HG02884 (cell line): ENCODE data around the gene COG5.
"Not testable (repeated sequence)": the region's sequence is repeated elsewhere in the genome, so short reads cannot be mapped to it uniquely, and the experiment has no call there.

Source experiments
- ATAC-seq: cut with Tn5 transposase; IDR thresholded peaks from one replicate; pipeline ENCODE4 v1.9.1; 2021; ENCODE audit warnings: mild to moderate bottlenecking, moderate library complexity; ENCODE audit not compliant: unreplicated experiment

The COG5 gene

DNA sequence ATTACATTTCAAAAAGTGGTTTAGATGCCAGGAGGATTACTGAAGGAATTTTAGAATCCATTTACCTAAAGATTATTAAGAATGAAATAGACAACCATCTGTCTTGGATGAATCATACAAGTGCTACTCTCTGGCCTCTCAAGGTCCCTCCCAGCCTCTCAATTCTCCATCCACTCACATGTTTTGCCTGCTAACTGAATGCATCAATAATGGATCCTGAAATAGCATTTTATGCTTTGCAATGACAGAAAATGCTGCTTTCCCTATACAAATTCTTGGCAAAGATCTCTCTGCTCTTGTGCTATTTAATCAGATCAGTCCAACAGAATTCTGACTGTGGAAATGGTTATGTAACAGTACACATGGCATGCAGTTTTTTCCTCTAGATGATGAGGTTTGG is 326.9 kb downstream of the COG5 start:
- ATAC-seq = no peak

GRCh38 chr7:107234436-107234835 is 329.3 kb downstream of the COG5 start:
- no peak for ATAC-seq

DNA sequence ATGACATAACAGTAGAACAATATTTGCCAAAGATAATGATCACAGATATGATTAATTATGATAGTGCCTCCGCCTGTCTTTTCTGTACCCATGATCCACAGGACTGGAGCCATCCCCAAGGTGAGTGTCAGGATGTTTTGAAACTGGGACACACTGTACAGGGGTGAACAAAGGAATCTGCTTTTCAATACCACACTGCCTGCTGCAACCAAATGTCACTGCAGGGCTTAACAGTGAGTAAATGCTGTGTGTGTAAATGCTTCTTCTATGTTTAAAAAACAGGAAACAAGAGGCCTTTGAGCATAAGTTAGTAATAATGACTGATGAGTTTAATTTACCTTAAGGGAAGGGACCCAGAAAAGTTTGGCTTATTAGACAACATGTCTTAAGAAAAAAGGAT is 329.7 kb downstream of the COG5 start:
- no peak for ATAC-seq

DNA sequence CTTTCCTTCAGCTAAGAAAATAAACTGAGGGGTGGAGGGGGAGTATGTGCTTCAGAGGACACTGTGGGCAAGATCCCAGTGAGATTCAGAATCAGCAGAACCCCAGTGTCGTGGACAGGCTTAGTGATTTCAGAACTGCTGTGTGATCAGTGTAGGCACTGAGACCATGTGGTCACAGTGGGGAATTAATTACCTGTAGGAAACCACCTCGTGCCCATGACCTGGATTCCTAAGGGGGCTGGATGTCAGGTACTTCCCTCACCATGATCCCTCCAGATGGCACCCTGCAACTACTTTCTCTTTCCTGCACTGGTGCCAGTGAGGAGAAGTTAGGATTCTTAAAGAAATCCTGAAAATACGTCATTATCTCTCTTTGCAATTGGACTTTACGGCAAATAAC is 330.5 kb downstream of the COG5 start:
- ATAC-seq = no peak

DNA sequence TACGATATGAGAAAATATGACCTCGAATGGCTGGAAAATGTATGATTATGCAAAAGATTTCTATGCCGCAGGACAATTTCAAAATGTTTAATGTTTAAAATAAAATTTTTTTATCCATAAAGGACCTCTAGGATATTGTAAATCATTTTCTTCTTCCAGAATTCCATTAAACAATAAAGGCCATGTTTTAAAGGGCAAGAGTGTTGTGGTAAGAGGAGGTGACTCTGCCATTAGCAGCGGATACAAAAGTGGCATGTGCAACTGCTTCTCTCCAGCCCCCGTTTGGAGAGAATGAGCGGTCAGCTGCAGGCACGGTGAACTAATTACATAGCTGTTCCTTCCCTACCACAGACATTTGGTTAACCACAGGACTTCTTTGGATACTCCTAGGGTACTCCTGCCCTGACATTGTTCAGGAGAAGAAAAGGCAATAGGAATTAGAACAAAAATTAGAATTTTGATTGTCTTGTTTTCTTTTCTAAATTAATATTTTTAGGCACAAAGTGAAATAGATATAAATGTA is 331.1 kb downstream of the COG5 start:
- no peak for ATAC-seq

GRCh38 chr7:107230334-107230733 is 333.4 kb downstream of the COG5 start:
- ATAC-seq = no peak

- no peak for ATAC-seq
Observed at GRCh38 chr7:107228291-107228690, 335.4 kb downstream of the COG5 start.

DNA sequence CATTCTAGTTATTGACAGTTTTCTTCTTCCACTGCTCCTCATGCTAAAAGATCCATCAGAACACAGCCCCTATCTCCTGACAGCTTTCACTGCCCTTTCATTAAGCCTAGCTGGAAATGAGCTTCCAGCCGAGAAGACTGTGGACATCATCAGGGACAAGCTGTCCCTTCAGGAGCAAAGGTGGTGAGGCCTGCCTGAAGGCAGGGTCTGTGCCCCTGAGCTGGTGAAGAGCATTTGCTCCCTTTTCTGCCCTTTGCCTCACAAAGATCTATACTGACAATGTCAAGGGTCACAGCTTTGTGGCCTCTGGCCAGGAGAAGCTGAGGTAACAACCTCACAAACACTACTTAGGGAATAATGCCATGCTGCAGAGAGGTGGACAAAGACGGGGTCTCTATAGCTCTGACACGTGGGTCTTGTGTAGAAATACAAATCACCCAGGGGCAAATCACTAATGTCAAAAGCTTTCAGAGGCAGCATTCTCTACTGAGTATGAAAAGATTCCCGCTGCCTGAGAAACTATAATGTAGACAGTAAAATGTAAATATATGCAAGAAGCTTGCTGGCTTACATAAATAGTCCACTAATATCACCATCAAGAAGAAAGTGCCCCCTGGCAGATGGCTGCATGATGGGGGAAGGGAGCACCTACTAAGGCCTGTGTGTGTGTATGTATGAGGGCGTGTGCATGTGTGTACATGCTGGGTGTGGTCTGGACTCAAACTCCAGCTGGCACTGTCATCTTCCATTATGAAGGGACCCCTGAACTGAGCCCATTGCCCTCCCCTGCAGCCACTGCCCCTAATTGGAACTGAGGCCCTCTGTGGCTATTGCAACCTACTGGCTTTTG is 339.1 kb downstream of the COG5 start:
- no peak for ATAC-seq

DNA sequence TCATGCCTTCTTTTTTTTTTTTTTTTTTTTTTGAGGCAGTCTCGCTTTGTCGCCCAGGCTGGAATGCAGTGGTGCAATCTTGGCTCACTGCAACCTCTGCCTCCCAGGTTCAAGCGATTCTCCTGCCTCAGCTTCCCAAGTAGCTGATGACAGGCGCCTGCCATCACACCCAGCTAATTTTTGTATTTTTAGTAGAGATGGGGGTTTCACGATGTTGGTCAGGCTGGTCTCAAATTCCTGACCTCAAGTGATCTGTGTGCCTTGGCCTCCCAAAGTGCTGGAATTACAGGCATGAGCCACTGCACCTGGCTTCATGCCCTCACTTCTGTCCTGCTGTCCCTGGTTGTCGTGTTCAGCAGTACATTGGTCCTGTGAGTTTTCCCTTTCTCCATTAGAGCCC is 342.9 kb downstream of the COG5 start:
- not testable (repeated sequence) for ATAC-seq

DNA sequence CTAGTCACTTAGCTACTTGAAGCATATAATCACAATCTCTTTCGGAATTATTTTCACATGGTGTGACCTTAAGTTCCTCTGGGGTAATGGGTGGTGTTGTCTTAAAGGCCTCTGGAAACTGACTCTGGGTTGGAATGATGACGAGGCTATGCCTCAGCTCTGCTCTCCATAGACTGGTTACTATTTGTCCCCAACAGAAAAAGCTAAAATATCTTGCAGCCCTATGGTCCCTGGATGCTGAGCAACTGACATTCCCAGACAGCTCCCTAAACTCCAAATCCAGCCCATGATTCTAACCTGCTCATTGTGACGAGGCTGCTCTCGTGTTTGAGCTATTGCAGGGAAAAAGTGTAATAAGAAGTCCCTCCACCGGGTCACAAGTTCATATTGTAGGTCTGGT is 343.4 kb downstream of the COG5 start:
- ATAC-seq = no peak

DNA sequence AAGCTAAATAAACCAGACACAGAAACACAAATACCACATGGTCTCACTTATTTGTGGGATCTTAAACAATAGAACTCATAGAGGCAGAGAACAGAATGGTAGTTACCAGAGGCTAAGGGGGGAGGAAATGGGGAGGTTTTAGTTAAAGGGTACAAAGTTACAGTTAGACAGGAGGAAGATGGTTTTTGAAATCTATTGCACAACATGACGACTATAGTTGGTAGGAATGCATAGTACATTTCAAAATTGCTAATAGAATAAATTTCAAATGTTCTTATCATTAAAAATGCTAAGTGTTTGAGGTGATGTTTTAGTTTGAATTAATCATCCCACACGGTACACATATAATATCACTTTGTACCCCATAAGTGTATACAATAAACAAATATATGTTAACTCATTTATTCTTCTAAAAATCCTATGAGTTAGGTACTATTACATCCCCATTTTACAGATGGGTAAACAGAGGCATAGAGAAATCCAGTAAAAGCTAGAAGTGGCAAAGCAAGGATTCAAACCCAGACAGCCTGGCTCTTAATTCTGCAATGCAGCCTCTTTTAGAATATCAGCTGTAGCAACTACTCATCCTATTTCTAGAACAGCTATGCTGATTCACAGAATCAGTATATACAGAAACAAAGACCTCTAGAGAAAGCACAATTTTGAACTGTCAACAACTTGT is 344.0 kb downstream of the COG5 start:
- ATAC-seq = no peak

- no peak for ATAC-seq
Observed at GRCh38 chr7:107213945-107214344, 349.8 kb downstream of the COG5 start.

DNA sequence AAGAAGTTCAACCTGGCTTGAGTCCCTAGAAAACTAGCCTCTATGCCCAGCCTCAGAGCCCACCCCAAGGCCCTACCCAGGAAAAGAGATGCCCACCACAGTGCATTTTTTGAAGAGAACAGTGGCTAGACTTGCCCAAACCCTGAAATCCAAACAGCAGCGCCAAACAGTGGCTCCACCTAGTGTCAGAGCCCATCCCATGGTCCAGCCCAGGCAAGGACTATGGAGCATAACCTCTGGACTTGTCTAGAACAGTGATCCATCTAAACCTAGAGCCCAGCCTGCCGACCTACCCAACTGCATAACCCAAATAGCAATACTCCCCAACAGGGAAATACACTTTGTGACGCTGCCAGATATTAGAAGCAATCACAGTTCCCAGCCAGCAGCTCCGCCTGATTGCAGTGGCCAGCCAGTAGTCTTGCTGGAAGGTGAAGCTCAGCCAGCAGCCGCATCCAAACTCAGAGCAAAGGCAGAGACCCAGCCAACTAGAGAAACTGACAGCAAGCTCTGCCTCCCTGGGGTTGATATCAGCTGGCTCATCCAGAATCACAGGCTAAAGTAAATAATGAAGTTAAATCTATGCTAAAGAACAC is 350.4 kb downstream of the COG5 start:
- no peak for ATAC-seq

DNA sequence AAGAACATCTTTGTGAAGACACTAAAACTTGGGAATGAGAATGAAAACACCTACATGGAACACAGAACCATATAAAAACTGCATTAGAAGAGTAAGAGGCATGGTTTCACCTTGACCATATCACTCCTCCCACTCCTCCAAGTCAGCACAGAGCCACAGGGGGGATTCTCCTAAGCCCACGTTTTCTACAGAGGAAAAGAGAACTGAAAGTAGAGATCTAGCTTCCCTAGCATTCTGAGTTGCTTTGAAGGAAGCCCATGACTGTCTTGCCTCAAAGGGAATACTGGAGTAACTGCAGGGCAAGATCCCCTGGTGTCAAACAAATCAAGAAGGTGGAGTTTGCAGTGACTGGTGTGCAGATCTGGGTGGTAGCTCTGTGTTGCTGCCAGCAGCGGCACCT is 351.0 kb downstream of the COG5 start:
- ATAC-seq = peak; percentile 54

DNA sequence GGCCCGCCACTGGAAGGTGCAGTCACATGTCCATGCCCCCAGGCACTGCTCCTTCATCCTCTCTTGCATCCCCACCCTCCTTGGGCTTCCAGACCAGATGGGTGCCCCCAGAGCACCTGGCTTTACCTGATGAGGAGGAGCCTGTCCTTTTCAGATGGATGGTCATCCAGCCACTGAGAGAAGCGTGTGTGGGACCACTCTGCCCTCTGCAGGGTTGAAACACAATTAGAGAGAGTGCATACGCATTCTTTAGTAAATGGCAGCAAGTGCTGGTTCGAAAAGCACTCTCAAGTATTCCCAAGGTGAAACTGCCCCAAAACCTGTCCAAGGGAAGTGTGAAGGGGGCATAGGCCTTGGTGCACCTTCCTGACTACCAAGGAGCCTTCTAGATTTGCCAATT is 353.3 kb downstream of the COG5 start:
- no peak for ATAC-seq

- ATAC-seq = no peak
Observed at GRCh38 chr7:107209565-107209964, 354.2 kb downstream of the COG5 start.

DNA sequence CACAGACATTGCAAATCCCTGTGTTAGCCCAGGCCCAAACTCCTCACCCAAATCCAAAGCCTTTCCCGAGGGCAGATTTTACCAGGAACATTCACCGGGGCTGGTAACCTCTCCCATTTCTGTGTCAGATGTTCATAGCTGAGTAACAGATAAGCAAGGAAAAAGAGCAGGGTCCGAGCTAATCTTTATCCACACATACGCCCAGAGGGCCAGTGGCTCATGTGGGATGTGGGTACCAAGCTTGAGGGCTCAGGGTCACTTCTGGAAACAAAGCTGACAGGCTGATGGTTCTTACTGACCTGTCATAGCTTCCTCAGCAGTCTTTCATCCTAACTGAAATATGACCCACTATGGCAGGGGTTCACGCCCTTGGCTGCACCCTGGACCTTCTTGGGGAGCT is 355.2 kb downstream of the COG5 start:
- no peak for ATAC-seq

- no peak for ATAC-seq
Observed at GRCh38 chr7:107208024-107208521, 355.6 kb downstream of the COG5 start.

GRCh38 chr7:107207459-107207858 is 356.3 kb downstream of the COG5 start:
- no peak for ATAC-seq

- no peak for ATAC-seq
Observed at GRCh38 chr7:107206706-107207105, 357.0 kb downstream of the COG5 start.

DNA sequence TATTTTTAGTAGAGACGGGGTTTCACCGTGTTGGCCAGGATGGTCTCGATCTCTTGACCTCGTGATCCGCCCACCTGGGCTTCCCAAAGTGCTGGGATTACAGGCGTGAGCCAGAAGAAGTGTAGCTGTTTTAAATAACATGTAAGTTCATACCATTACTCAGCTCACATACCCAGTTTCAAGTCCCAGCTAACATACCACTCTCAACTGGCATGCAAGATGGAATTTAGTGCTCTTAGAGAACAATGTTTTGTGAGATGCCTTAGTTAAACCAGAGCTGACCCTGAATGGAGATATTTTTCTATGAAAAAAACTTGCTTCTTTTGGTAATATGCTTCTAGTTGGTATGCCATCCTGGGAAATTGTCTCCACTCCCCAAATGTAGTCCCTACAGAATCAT is 357.6 kb downstream of the COG5 start:
- ATAC-seq = no peak

GRCh38 chr7:107203607-107204006 is 360.1 kb downstream of the COG5 start:
- ATAC-seq = no peak
